ENCODE data around the gene CAMTA1. TPM values are rescaled to one million over a fixed set of nuclear protein-coding genes. Genes with fewer than 3 reads are reported as not detected.

The CAMTA1 gene
- polyA plus RNA-seq, 1 donor from 2014 or later: 162 TPM

GRCh38 chr1:7508052-7508933, 723.0 kb downstream of the CAMTA1 start:
- Histone ChIP-seq H3K4me2 (ENCODE audit: low read length) (no peak overlapping the region), H3K9ac (ENCODE audit: low read length) (no peak overlapping the region), H3K36me3 (ENCODE audit: insufficient read depth, low read length) (no peaks in the 10 kb centered on the region), H3K4me3 (ENCODE audit: low read length) (no peak overlapping the region), H2AFZ (ENCODE audit: low read depth, low read length) (no peak overlapping the region), H3K27ac (ENCODE audit: low read length) (no peak overlapping the region), H4K20me1 (ENCODE audit: insufficient read depth) (no peaks in the 10 kb centered on the region), H3K79me2 (replicated peaks; ENCODE audit: insufficient read depth, low read length) (no peaks in the 10 kb centered on the region), H3K27me3 (ENCODE audit: insufficient read depth, low read depth, low read length) (no peaks in the 10 kb centered on the region), H3K9me3 (ENCODE audit: low read length) (no peaks in the 10 kb centered on the region), H3F3A (ENCODE audit: insufficient read depth, low read length, poor library complexity, severe bottlenecking) (no peaks in the 10 kb centered on the region), H3K9me2 (ENCODE audit: insufficient read depth, low read length) (no peaks in the 10 kb centered on the region)
- TF ChIP-seq SMC3 (conservative IDR thresholded peaks at IDR 0.05; ENCODE audit: poor library complexity): no peak
- TF ChIP-seq TAF1 (IDR thresholded peaks at IDR 0.05; ENCODE audit: low read depth): no peak
- no peak for TF ChIP-seq EP300 (conservative IDR thresholded peaks at IDR 0.05; ENCODE audit: poor library complexity, severe bottlenecking)
- TF ChIP-seq POLR2AphosphoS5 (IDR thresholded peaks at IDR 0.05): no peak
- TF ChIP-seq REST (IDR thresholded peaks at IDR 0.05; ENCODE audit: borderline replicate concordance): no peak
- TF ChIP-seq EZH2 (IDR thresholded peaks at IDR 0.05; ENCODE audit: borderline replicate concordance, insufficient read depth, low read length, poor library complexity, severe bottlenecking): no peak
- no peak for TF ChIP-seq CTCF (IDR thresholded peaks at IDR 0.05; ENCODE audit: poor library complexity, severe bottlenecking)
- TF ChIP-seq MXI1 (conservative IDR thresholded peaks at IDR 0.05; ENCODE audit: poor library complexity, severe bottlenecking): no peak
- no peak for TF ChIP-seq RAD21 (conservative IDR thresholded peaks at IDR 0.05)

- Histone ChIP-seq H3K9ac (ENCODE audit: low read length) (no peak overlapping the region), H3K36me3 (ENCODE audit: insufficient read depth, low read length) (no peaks in the 10 kb centered on the region), H3K4me3 (ENCODE audit: low read length) (no peak overlapping the region), H3F3A (ENCODE audit: insufficient read depth, low read length, poor library complexity, severe bottlenecking) (no peaks in the 10 kb centered on the region), H3K27me3 (ENCODE audit: insufficient read depth, low read depth, low read length) (no peaks in the 10 kb centered on the region), H4K20me1 (ENCODE audit: insufficient read depth) (no peaks in the 10 kb centered on the region), H3K79me2 (replicated peaks; ENCODE audit: insufficient read depth, low read length) (no peaks in the 10 kb centered on the region), H3K9me3 (ENCODE audit: low read length) (no peaks in the 10 kb centered on the region), H3K4me2 (ENCODE audit: low read length) (no peak overlapping the region), H3K9me2 (ENCODE audit: insufficient read depth, low read length) (no peaks in the 10 kb centered on the region), H3K27ac (ENCODE audit: low read length) (no peak overlapping the region), H2AFZ (ENCODE audit: low read depth, low read length) (no peak overlapping the region)
- TF ChIP-seq EZH2 (IDR thresholded peaks at IDR 0.05; ENCODE audit: borderline replicate concordance, insufficient read depth, low read length, poor library complexity, severe bottlenecking) (no peak), TAF1 (IDR thresholded peaks at IDR 0.05; ENCODE audit: low read depth) (no peak), SMC3 (conservative IDR thresholded peaks at IDR 0.05; ENCODE audit: poor library complexity) (no peak), MXI1 (conservative IDR thresholded peaks at IDR 0.05; ENCODE audit: poor library complexity, severe bottlenecking) (no peak), CTCF (IDR thresholded peaks at IDR 0.05; ENCODE audit: poor library complexity, severe bottlenecking) (no peak), EP300 (conservative IDR thresholded peaks at IDR 0.05; ENCODE audit: poor library complexity, severe bottlenecking) (no peak), POLR2AphosphoS5 (IDR thresholded peaks at IDR 0.05) (no peak), RAD21 (conservative IDR thresholded peaks at IDR 0.05) (no peak)
Measured at GRCh38 chr1:7508934-7509519, 723.8 kb downstream of the CAMTA1 start.

All from neural cell (in vitro differentiated cells).